Hematopoietic multipotent progenitor cell treated with erythropoietin and hydrocortisone succinate and interleukin-3 and kit ligand, for 4 days (in vitro differentiated cells): ENCODE data around the gene DTX4.

ENCODE experiments used
- DNase-seq: peaks from one replicate; pipeline ENCODE4 v3.0.0-alpha.2; 2015

The DTX4 gene

DNA sequence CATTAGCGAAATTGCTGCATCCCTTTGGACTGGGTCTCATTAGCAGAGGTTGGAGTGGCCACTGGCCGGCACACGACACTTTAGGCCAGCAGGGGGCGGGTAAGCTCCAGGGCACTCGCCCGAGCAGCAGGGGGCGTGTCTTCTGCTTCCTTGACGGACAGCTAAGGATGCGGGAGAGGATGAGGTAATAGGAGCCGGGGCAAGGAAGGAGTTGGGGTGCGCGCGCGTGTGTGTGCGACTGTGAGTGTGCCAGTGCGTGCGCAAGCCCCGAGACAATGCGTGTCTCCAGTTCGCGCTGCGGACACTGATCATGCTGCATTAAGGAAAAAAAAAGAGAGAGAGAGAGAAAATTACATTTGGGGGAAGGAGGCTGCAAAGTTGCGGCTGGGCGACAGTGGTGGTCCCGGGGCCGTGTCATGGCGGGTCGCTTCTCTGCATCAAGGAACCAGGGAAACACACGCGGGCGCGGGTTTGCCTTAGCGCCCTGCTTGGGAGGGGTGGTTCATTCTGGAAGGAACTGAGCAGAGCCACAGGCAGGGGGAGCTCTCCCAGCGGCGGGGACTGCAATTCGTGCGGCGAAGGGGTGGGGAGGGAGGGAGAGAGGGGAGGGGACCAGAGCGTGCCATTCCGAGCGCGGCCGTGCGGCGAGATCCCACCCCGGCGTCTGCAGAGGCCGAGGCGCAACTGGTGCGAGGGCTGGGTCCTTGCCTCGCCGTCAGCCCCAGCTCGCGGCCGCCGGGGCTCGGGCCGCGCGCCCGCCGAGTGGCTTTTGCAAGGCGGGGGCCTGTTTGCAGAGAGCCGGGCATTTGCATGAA lies at the start of gene DTX4:
DTX4 (plus strand) TSS at position 625 of the 815 bp plus-strand sequence. CDS start 464 bp downstream, outside the sequence.
- peak; percentile 95 for DNase-seq

DNA sequence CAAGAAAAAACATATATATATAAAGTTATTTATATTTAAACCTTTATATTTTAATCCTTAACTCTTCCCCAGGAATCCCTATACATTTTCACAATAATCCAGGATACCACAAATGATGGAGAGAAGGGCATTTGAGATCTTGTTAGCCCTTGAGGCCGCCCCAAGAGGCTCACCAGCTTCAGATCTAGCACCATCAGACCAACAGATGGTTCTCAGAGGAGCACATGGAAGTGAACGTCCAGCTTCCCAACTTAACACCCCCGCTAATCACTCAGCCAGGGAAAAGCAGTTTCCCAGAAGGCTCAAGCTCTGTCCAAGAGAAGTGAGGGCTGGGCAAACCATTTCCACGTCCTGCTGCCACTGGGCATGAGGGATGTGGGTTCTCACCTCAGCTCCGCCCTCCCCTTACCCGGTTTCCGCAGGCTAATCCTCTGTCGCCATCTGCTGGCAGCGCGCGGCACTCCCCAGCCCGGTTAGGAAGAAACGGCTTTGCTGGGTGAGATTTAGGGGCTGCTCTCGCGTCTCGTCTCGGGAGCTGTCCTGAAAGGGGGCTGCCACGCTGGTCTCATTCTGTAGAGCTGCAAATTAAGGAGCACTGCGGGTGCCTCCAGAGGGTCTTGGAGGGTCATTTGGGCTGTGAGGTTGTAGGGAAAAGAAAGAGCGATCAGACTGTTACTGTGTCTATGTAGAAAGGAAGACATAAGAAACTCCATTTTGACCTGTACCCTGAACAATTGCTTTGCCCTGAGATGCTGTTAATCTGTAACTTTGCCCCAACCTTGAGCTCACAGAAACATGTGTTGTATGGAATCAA lies 36.1 kb upstream of the DTX4 start:
- DNase-seq: peak; percentile 94

DNA sequence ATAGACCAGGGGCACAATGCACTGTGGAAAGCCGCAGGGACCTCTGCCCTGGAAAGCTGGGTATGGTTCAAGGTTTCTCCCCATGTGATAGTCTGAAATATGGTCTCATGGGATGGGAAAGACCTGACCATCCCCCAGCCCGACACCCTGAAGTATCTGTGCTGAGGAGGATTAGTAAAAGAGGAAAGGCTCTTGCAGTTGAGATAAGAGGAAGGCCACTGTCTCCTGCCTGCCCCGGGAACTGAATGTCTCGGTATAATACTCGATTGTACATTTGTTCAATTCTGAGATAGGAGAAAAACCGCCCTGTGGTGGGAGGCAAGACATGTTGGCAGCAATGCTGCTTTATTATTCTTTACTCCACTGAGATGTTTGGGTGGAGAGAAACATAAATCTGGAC lies 35.4 kb upstream of the DTX4 start:
- peak; percentile 87 for DNase-seq

DNA sequence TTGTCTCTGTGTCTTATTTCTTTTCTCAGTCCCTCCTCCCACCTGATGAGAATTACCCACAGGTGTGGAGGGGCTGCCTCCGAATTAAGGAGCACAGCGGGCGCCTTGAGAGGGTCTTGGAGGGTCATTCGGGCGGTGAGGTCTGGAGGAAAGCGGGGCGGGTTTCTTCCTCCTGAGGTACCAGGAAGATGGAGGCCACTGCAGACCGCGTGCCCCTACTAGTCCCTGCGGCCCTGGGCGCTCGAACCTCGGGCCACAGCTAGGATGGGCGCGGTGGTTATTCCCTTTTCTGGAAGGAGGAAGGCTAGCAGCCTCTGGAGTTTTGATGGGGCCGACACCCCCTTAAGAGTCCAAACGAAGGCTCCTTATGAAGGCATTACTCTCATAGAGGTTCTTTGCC lies 34.7 kb upstream of the DTX4 start:
- DNase-seq: no peak

- no peak for DNase-seq
Measured at GRCh38 chr11:59138643-59139042, 33.3 kb upstream of the DTX4 start.

- DNase-seq: no peak
Measured at GRCh38 chr11:59141191-59141590, 30.7 kb upstream of the DTX4 start.

DNA sequence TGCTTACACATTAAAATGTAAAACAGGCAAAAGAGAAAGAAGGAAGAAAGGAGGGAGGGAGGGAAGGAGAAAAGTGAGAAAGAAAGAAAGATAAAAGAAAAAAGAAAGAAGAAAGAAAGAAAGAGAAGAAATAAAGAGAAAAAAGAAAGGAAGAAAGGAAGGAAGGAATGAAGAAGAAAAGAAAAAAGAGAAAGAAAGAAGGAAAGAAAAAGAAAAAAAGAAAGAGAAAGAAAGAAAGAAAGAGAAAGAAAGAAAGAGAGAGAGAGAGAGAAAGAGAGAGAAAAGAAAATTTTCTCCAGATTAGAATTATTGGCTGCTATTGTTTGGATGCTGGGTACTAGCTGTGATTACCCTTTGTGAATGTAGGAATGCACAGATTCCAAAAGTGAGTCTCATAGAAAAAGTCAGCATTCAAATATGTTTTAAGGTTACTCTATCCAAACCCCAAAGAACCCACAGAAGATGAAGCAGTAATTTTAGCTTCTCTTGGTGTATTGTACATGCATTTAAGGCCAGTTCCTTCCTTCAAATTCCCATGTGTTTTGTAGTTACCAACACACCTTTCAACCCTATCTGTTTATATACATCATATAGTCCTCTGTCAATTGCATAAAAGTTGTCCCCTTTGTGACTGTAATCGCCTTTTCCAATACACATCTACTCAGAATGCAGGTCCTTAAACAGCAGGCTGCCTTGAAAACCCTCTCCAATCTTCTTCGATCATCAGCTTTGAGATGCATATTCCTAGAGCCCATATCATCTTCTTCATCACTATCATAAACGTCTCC lies 30.1 kb upstream of the DTX4 start:
- DNase-seq: peak; percentile 25

- peak; percentile 95 for DNase-seq
Measured at GRCh38 chr11:59142530-59143507, 29.1 kb upstream of the DTX4 start, which contains the start of gene FAM111A. Gene FAM111A (plus strand): TSS chr11:59142856. CDS start chr11:59148873, 6,017 bp downstream.

DNA sequence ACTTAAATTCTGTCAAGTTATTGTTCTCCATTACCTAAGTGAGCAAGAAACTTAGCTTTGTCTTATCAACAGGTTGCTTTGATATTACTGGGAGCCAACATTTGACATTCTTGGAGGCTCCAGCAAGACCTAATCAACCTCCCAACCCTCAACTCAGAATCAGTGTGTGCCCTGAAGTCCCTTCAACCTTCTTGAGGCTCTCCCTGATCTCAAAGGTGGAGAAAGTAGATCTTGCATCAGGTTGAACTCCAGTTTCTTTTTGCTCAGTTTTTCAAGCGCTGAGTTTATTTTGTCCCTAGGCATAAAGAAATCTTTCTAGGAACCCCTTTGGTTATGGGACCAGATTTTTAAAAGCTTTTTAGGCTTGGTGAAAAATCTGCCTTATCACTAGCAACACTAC lies 27.8 kb upstream of the DTX4 start:
- DNase-seq: peak; percentile 13

GRCh38 chr11:59144579-59145345 lies 27.2 kb upstream of the DTX4 start:
- DNase-seq: peak; percentile 96

DNA sequence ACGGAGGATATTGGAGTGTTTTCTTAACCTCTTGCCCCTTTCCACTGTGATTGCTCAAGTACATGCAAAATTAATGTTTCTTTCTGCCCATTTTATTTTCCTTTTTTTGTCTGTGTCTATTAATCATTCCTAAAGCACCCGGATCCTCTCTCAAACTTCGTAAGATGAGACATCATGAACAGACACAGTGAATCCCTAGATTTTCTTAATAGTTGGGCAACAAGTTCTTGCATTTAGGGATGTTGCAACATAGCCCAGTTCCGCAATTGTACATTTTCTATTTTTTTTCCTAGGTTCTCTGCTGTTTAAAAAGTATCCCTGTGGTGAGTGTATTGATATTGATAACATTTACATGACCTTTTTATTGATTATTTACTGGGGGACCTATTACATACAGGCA lies 26.4 kb upstream of the DTX4 start:
- peak; percentile 66 for DNase-seq

DNA sequence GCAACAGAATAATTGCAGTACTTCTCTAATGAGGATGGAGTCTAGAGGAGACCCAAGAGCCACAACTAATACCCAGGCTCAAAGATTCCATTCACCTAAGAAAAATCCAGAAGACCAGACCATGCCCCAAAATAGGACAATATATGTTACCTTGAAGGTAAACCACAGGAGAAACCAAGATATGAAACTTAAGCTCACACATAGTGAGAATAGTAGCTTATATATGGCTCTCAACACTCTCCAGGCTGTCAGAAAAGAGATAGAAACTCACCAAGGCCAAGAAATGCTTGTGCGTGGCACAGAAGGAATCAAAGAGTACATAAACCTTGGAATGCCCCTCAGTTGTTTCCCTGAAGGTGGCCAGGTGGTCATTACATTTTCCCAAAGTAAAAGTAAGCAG lies 20.2 kb upstream of the DTX4 start:
- DNase-seq: no peak

- no peak for DNase-seq
Measured at GRCh38 chr11:59152312-59152951, 19.5 kb upstream of the DTX4 start.

DNA sequence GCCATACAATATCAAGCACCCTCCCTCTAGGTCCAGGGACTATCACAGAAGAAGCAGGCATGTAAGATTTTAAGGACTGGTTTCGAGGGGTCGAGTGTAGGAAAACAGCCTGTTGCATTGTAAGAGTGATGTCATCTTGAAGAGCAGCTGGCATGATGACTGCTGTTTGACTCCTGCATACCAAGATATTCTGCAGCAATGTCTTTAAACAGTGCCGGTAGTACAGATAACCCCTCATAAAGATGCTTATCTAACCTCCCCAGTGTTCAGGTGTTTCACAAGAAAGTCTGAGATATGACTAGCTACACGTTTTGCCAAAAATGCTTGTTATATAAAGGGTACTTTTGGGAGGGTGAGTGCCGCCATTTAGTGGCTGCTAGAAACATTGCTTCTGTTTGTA lies 17.3 kb upstream of the DTX4 start:
- DNase-seq: peak; percentile 26

DNA sequence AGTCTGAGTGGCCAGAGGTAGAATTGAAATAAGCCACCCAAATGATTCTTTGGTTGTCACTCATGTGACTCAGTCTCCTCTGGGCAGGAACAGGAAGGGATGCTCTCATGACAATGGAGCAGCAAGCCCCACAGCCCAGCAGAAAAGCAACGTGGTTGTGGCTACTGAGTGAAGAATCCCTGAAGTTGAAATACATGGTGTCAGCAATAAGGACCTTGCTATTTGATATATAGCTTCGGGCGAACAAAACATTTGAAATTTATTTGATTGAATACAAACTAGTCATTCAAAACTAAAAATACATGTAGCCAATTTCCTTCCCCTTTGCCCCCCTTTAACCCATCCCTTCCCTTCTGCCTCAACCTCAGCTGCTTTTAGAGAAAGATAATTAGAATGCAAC lies 14.5 kb upstream of the DTX4 start:
- DNase-seq: no peak

- DNase-seq: peak; percentile 90
Measured at GRCh38 chr11:59158206-59159068, 13.5 kb upstream of the DTX4 start.

DNA sequence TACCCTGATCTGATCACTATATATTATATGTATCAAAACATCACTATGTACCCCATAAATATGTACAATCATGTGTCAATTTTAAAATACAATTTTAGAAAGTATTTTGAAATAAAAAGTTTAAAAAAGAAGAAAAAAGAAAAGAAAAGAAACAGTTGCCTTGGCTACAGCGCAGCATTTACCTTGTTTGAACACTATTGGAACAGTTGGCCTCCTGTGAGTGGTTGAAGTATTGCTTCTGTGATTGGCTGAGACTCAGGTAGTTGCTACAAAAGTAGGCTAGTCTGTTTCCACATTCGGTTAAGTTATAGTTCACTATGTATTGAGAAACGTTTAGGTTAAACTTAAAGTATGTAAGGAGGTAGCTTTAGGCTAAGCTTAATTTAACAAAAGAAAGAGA lies 7.9 kb upstream of the DTX4 start:
- no peak for DNase-seq

DNA sequence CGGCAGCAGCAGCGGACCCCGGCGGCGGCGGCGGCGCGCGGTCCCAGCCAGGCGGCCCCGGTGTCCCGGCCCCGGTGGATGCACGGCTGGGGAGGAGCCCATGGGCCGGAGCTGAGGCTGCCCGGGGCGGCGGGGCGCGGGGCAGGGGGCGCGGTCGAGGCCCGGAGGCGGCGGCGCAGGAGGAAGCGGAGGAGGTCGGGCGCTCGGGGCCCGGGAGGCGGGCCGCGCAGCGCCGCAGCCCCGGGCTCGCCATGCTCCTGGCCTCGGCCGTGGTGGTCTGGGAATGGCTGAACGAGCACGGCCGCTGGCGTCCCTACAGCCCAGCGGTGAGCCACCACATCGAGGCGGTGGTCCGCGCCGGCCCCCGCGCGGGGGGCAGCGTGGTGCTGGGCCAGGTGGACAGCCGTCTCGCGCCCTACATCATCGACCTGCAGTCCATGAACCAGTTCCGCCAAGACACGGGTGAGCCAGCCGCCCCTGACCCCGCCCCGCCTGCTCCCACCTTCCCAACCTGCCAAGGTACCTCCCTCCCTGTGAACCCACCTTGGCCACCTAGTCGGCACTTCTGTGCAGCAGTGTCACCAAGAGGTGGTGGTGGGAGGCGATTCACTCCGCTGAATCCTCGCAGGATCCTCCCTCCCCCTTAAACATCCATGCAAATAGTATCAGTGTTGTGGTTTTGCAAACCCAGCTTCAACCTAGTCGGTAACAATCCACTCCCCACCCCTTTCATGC lies 580 bp downstream of the DTX4 start:
- DNase-seq: peak; percentile 40
